Uterus (tissue), 4 donors: ENCODE results near the gene ACR. TPM values are rescaled to one million over a fixed set of nuclear protein-coding genes. Genes with fewer than 3 reads are reported as not detected.

Experiments
- DNase-seq, 2 donors: peaks; one replicate each; pipeline ENCODE4 v3.0.0-alpha.2; 2019 to 2020
- H3K27ac ChIP-seq, 2 donors: fragments of 200-600 bp; sonication (generic); 1 replicate in 1 of 2; 2 replicates in 1 of 2; pipeline ENCODE4 v1.5.1; 2016 to 2018
- H3K27me3 ChIP-seq, 2 donors: fragments of 200-600 bp; sonication (generic); one replicate each; pipeline ENCODE4 v1.5.1; 2018 to 2019; ENCODE audit warnings: control low read depth in 1 of 2
- H3K36me3 ChIP-seq, 2 donors: fragments of 200-600 bp; sonication (generic); one replicate each; pipeline ENCODE4 v1.5.1; 2019; ENCODE audit warnings: control low read depth in 1 of 2
- H3K4me1 ChIP-seq, 2 donors: fragments of 200-600 bp; sonication (generic); one replicate each; pipeline ENCODE4 v1.5.1; 2018 to 2019; ENCODE audit warnings: control low read depth in 1 of 2
- H3K4me3 ChIP-seq, 2 donors: fragments of 200-600 bp; sonication (generic); 1 replicate in 1 of 2; 2 replicates in 1 of 2; pipeline ENCODE4 v1.5.1; 2018 to 2019; ENCODE audit warnings: mild to moderate bottlenecking in 1 of 2
- H3K9me3 ChIP-seq, 2 donors: fragments of 200-600 bp; sonication (generic); one replicate each; pipeline ENCODE4 v1.5.1; 2019; ENCODE audit warnings: control low read depth in 1 of 2
- CTCF ChIP-seq, 4 experiments: fragments of 200-600 bp in 2 of 4; fragments of 450-650 bp in 2 of 4; sonication (generic) in 2 of 4; IDR thresholded peaks; one replicate each; pipeline ENCODE4 v1.5.1; 2016 to 2019; ENCODE audit warnings: antibody characterized with exemption in 4 of 4, mild to moderate bottlenecking in 2 of 4, moderate library complexity in 1 of 4
- POLR2A ChIP-seq, 2 donors: fragments of 450-650 bp; IDR thresholded peaks; one replicate each; pipeline ENCODE4 v1.6.1; 2016; ENCODE audit warnings: antibody characterized with exemption in 2 of 2, mild to moderate bottlenecking in 1 of 2, moderate library complexity in 1 of 2
- intact Hi-C: fragments of 100-400 bp; cut with DNase I; formaldehyde crosslinking; loops from one replicate; pipeline ENCODE4 v1.15.1; 2023; ENCODE audit warnings: low total_unique reads
- total RNA-seq, 4 donors: library from RNA; depleted of rRNA in 3 of 4; stranded (reverse); fragments of >200 nt in 3 of 4; gene quantifications; one replicate each; pipeline versions ENCODE4 v1.1.0 to v1.2.4, GENCODE V29; 2014 to 2023
- donor health status: DM: yes; HTN: yes; CAD: no.

ACR gene
- total RNA-seq, 4 donors from 2014 or later: 0.35 to 7.9 TPM; not detected in 2

- no peaks in the 10 kb centered on the region for H3K36me3 ChIP-seq
- no peaks in the 10 kb centered on the region for H3K9me3 ChIP-seq
- no peak overlapping the region for H3K4me3 ChIP-seq
- TF ChIP-seq CTCF (IDR thresholded peaks at IDR 0.05) (no peak), POLR2A (IDR thresholded peaks at IDR 0.05) (no peak)
- intact Hi-C loops: no loop called here
- H3K4me1 ChIP-seq: no peaks in the 10 kb centered on the region
- no peak for DNase-seq
- no peak overlapping the region for H3K27ac ChIP-seq
- no peaks in the 10 kb centered on the region for H3K27me3 ChIP-seq
Observed at GRCh38 chr22:50714150-50714549, 23.9 kb upstream of the ACR start.

- H3K9me3 ChIP-seq: no peaks in the 10 kb centered on the region
- TF ChIP-seq CTCF (IDR thresholded peaks at IDR 0.05): no peak
- no peak for TF ChIP-seq POLR2A (IDR thresholded peaks at IDR 0.05)
- intact Hi-C loops: no loop called here
- no peaks in the 10 kb centered on the region for H3K36me3 ChIP-seq
- H3K4me1 ChIP-seq: no peaks in the 10 kb centered on the region
- H3K27me3 ChIP-seq: no peaks in the 10 kb centered on the region
- no peak for DNase-seq
- no peak overlapping the region for H3K4me3 ChIP-seq
- H3K27ac ChIP-seq: no peak overlapping the region
Observed at GRCh38 chr22:50714631-50715179, 23.3 kb upstream of the ACR start.

GRCh38 chr22:50715250-50715649 lies 22.8 kb upstream of the ACR start:
- Histone ChIP-seq H3K27me3 (no peaks in the 10 kb centered on the region), H3K4me1 (no peaks in the 10 kb centered on the region), H3K9me3 (no peaks in the 10 kb centered on the region), H3K27ac (no peak overlapping the region), H3K4me3 (no peak overlapping the region), H3K36me3 (no peaks in the 10 kb centered on the region)
- DNase-seq: no peak
- TF ChIP-seq CTCF (IDR thresholded peaks at IDR 0.05) (no peak), POLR2A (IDR thresholded peaks at IDR 0.05) (no peak)
- intact Hi-C loops: no loop called here

GRCh38 chr22:50715776-50716175 lies 22.2 kb upstream of the ACR start:
- no peaks in the 10 kb centered on the region for H3K36me3 ChIP-seq
- intact Hi-C loops: no loop called here
- TF ChIP-seq POLR2A (IDR thresholded peaks at IDR 0.05) (no peak), CTCF (IDR thresholded peaks at IDR 0.05) (no peak)

GRCh38 chr22:50716290-50717024 lies 21.5 kb upstream of the ACR start:
- TF ChIP-seq CTCF (IDR thresholded peaks at IDR 0.05) (no peak), POLR2A (IDR thresholded peaks at IDR 0.05) (no peak)
- Histone ChIP-seq H3K9me3 (no peaks in the 10 kb centered on the region), H3K27me3 (no peaks in the 10 kb centered on the region), H3K27ac (no peak overlapping the region), H3K4me3 (no peak overlapping the region), H3K4me1 (no peaks in the 10 kb centered on the region), H3K36me3 (no peaks in the 10 kb centered on the region)
- no peak for DNase-seq
- intact Hi-C loops: no loop called here

More at GRCh38 chr22:50715776-50716175, 22.2 kb upstream of the ACR start:
- no peaks in the 10 kb centered on the region for H3K4me1 ChIP-seq
- H3K27me3 ChIP-seq: no peaks in the 10 kb centered on the region
- H3K9me3 ChIP-seq: no peaks in the 10 kb centered on the region
- H3K27ac ChIP-seq: no peak overlapping the region
- no peak for DNase-seq
- no peak overlapping the region for H3K4me3 ChIP-seq
